ENCODE measurements around the gene DEAF1. TPM values are rescaled to one million over a fixed set of nuclear protein-coding genes. Genes with fewer than 3 reads are reported as not detected.

The DEAF1 gene
- total RNA-seq, 1 donor from 2014 or later, result 54.9 TPM

DNA sequence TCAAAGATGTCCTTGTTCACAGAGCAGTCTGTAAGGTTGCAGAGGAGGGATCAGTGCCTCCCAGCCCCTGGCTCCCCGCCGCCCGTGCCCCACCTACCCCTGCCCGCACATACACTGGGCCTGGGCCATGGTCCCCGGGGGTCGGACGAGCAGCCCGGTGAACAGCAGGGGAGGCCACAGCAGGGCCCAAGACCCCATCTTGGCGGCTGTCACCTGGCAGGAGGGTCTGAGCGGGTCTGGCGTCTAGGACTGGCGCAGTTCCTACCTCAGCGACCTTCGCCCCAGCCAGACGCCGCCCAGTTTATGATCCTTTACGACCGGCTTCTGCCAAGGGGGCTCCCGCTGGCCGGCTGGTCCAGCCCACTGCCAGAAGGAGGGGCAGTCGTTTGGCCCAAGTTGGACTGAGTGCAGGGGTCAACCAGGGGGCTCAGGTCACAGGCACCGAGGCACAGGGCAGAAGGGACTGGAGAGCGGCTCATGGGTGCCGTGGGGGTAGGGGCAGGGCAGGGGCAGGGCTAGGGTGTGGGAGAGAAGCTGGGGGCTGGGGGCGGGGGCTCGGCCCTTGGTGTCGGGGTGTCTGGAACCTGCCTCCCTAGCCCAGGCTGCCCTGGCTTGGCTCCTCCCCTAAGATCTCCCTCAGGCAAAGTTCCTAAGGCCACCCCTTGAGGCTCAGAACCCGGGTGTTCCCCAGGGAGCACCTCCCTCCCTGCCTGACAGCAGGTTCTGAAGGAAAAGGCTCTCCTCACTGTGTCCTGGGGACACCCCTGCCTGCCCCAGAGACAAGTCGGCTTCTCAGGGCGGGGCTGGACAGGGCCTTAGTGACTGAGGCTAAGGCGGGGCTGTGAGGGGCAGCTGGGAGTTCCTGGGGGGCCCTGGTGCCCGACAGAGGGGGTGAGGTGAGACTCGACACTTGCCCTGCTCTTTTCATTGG is 70.1 kb downstream of the DEAF1 start, which contains the start of gene CDHR5:
TSS of gene CDHR5 (minus strand) at position 251 of the 931 bp plus-strand sequence. CDS start at position 198, 53 bp downstream.
- DNase-seq (ENCODE audit: low spot score), result no peak

DNA sequence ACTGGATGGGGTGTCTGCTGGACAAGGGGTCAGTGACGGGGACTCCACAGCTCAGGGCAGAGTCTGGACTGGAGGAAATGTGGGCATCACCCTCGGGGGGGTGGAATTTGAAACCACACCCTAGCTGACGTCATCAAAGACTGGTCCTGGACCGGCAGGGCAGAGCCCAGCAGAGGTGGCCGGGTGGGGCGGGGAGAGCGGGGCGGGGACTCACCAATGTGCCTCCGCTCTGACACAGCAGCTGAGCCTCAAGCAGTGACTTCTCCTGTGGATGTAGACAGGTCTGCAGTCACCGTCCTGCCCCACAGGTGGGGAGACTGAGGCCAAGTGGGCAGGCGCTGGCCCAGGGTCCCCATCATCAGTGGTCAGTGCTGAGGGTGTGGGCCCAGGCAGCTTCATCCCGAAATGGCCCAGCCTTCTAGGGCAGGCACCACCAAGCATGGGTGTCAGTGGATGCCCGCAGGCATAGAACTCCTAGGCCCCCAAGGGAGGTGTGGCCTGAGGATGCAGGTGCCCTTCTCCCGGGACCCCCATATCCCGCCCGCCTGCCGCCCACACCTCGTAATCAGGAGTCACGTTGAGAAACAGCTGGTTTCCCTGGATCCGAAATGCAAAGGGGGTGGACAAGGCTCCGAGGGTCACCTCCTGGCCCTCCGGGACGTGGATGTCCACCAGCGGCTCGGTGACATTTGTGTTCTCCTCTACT is 70.9 kb downstream of the DEAF1 start:
- no peak for DNase-seq (ENCODE audit: low spot score)

DNA sequence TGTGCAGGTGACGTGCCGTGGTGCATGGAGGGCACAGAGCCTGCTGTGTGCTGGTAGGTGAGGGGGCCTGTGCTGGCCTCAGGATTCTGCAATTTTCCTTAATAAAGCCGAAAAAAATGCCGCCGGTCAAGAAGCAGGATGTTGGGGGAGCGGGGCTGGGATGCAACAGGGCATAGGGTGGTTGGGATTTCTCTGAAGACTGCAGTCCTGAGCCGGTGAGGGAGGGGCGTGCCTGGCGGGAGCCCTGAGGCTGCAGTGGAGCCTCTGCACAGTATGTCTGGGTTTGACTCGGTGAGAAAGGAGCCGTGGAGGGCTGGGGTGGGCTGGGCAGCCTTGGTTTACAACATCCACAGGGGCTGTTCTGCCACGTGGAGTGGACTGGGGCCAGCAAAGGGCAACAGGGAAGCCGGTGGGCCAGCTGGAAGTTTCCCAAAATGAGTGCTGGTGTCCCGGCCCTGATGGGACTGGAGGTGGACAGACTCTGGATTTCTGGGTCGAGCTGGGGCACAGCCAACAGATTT is 71.6 kb downstream of the DEAF1 start:
- DNase-seq (ENCODE audit: low spot score), result no peak

- DNase-seq (ENCODE audit: low spot score), result no peak
Measured at GRCh38 chr11:621838-622237, 73.2 kb downstream of the DEAF1 start.

DNA sequence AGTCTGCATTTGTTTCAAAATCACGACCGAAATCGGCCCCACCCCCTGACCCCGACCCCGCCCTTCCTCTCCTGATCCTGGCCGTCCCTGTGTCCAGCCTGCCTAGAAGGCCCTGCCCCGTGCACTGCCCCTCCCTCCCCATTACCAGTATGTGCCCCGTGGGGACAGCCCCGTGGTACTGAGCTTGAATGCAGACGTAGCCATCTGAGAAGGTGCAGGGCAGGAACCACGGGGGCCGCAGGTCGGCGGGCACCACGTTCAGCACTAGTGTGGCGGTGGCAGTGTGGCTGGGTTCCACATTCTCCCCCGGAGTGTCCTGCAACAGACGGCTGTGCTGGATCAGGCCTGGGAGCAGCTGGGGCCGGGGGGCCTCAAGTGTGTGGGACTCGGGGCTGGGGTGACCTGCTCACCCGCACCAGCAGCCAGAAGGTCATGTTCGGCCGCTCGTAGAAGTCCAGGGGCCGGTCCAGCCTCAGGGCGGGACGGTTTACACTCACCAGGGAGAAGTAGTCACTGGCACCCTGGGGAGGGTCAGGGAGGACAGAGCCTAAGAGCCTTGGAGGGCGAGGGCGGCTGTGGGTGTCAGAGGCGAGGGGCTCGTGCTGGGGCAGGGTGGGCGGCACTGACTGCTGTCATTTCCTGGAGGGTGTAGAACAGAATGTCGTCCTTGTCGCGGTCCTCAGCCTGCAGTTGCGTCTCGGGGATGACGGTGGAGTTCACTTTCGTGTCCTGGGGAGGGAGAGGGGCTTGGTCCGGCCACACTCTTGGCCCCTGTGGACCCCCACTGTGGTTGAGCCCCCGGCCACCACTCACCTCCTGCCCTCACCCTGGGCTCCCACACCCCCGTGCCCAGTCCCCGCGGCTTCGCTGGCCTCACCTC is 73.8 kb downstream of the DEAF1 start:
- DNase-seq (ENCODE audit: low spot score), result no peak

GRCh38 chr11:620201-620600 is 74.8 kb downstream of the DEAF1 start:
- no peak for DNase-seq (ENCODE audit: low spot score)

DNA sequence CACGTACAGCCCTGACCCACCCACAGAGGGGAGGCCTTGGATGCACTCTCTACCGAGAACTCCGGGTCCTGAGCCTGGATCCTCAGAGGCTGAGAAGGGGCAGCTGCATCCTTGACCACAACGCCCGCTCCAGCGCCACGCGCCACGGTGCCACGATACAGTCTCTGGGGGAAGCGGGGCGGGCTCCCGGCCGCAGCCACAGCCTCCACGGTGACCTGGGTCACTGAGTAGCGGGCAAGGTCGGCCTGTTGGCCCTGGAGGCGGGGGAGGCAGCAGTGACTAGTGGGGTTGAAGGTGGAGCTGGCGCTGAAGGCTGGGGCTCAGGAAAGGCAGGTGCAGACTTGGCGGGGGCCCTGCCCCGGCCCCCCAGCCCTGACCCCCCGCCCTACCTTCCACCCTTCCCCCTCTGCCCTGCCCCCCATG is 75.4 kb downstream of the DEAF1 start:
- no peak for DNase-seq (ENCODE audit: low spot score)

- no peak for DNase-seq (ENCODE audit: low spot score)
Measured at GRCh38 chr11:618856-619627, 76.0 kb downstream of the DEAF1 start.

DNA sequence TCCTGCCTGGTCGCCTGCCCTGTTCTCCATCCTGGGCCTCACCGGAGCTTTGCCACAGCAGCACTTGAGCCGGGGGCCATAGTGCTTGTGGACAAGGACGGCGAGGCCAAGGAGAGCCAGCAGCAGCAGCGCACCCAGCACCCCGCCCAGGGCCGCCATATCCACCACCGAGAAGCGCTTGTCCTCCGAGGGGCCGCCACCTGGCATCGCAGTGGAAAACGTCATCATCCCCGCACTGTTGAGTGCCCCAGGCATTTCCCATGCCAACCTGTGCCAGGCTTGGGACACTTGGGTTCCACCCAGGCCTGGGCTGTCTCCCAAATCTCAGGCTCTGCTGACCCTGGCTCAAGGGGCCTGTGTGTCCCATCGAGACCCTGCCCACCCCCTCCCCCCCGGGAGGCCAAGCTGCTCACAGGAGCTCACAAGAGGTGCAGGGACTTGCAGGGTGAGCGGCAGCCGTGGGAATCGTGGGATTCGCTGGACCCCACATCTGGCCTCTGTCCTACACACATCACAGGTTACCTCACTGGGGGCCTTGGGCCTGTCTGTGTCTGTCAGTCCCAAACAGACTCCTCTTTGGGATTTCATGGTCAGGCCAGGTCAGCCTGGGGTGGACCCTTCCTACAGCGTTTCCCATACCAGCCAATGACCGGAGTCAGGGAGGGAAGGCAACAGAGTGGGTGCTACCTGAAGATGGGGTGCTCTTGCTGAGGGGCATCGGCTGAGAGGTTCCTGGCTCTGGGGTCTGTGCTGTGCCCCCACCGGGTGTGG is 76.9 kb downstream of the DEAF1 start:
- no peak for DNase-seq (ENCODE audit: low spot score)

GRCh38 chr11:617199-617911 is 77.7 kb downstream of the DEAF1 start:
- no peak for DNase-seq (ENCODE audit: low spot score)

DNA sequence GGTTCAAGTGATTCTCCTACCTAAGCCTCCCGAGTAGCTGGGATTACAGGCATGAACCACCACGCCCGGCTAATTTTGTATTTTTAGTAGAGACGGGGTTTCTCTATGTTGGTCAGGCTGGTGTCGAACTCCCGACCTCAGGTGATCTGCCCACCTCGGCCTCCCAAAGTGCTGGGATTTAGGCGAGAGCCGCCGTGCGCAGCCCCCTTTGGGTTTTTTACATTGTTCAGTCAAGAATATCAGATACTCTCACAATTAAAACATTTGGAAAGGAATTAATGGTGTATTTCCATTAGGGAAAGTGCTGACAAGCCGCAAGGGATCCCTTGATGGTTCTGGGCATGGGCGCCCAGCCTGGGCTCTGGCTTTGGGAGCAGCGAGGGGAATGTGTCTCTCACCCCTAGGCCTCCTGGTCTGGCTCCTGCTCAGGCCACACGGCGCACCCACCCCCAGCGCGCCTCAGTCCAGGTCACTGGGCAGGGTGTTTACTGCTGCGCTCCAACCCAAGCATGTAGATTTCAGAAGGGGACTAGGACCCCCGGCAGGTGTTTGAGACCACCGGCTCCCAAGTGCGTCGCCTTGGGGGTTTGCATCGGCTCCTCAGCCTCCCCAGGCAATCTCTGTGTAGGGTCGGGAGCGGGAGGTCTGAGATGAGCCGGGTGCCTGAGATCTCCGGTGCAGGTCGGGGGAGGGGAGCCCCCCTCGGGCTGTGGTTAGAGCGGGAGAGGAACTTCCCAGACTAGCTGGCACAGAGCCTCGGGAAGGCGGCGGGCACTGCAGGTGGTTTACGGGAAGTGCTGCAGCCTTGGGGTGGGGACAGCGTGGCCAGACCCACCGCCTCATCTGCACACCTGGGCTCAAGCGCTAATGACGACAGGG is 78.5 kb downstream of the DEAF1 start:
- no peak for DNase-seq (ENCODE audit: low spot score)

- peak; percentile 97 for DNase-seq (ENCODE audit: low spot score)
Measured at GRCh38 chr11:615504-616319, 79.3 kb downstream of the DEAF1 start, which contains the start of gene IRF7. TSS of gene IRF7 (minus strand) at chr11:615950. CDS start at chr11:615364, 586 bp downstream.

DNA sequence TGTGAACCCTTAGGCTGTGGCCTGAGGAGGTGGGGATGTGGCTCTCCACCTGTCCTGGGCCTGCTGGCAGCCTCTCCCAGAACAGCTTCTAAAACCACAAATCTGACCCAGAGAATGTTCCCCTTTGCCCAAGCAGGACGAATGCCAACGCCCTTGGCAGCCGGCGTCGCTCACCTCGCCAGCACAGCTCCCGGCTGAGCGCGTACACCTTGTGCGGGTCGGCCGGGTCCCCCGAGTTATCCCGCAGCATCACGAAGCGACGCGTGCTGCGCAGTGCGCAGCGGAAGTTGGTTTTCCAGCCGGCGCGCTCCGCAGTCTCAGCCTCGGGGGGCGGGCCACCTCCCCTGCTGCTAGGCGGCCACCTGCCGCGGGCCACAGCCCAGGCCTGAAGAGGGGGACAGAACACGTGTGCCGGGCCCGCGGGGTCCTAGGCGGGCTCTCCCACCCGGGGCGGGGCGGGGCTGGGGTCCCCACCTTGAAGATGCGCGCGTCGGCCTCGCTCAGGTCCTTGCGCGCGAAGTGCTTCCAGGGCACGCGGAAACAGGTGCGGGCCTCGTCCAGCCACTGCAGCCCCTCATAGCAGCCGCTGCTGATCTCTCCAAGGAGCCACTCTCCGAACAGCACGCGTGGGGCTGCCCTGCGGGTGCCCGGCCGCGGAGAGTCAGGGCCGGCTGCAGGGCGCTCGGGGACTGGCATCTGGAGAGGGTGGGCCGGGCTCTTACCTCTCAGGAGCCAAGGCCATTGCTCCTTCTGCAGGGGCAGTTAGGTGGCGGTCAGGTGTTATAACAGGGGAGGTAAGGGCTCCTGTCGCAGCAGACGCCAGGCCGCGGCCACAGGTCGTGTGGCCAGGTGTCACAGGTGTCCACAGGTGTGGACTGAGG is 80.2 kb downstream of the DEAF1 start:
- no peak for DNase-seq (ENCODE audit: low spot score)

GRCh38 chr11:614021-614622 is 80.9 kb downstream of the DEAF1 start:
- no peak for DNase-seq (ENCODE audit: low spot score)

DNA sequence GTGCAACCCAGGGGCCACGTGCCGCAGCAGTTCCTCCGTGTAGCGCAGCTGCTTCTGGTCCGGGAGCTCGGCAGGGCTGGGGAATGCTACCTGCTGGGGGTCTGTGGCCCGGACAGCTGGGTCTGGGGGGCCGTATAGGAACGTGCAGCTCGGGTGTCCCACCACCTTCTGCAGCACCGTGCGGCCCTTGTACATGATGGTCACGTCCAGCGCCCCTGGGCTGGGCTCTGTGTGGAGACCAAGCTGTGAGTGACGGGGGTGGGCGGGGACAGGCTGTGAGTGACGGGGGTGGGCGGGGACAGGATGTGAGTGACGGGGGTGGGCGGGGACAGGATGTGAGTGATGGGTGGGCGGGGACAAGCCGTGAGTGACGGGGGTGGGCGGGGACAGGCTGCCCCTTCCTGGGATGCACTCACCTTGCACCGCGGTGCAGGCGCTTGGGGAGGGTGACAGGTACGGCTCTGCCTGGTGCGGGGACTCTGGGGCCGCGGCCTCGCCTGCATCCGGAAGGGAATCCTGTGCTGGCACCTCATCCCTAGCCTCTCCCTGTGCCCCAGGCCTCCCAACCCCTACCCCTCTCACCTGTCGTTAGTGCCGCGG is 81.6 kb downstream of the DEAF1 start:
- DNase-seq (ENCODE audit: low spot score), result no peak

All from umbilical cord (tissue), 2 donors.